Stomach (tissue), 9 donors: ENCODE measurements around the gene PDGFRB. TPM values are rescaled to one million over a fixed set of nuclear protein-coding genes. Genes with fewer than 3 reads are reported as not detected.
A peak's percentile ranks its signal among the peaks of the same experiment; 100 is the strongest.

Experiments used
- DNase-seq, 2 donors: peaks; one replicate each; pipeline versions ENCODE4 v3.0.0 to v3.0.0-alpha.2; 2013 to 2019
- H3K27ac ChIP-seq, 5 donors: fragments of 200-600 bp in 4 of 5; sonication (generic) in 4 of 5; one replicate each; pipeline ENCODE4 v1.5.1; 2013 to 2019; ENCODE audit warnings: mild to moderate bottlenecking in 1 of 5, moderate library complexity in 1 of 5
- H3K27me3 ChIP-seq, 3 donors: fragments of 200-600 bp; sonication (generic); one replicate each; pipeline ENCODE4 v1.5.1; 2017 to 2019; ENCODE audit warnings: mixed run types in 1 of 3
- H3K36me3 ChIP-seq, 4 donors: fragments of 200-600 bp; sonication (generic); 1 replicate in 3 of 4; 2 replicates in 1 of 4; pipeline ENCODE4 v1.5.1; 2016 to 2019
- H3K4me1 ChIP-seq, 4 donors: fragments of 200-600 bp; sonication (generic); one replicate each; pipeline ENCODE4 v1.5.1; 2016 to 2019
- H3K4me3 ChIP-seq, 4 donors: fragments of 200-600 bp; sonication (generic) in 3 of 4; one replicate each; pipeline ENCODE4 v1.5.1; 2016 to 2019; ENCODE audit warnings: mild to moderate bottlenecking in 1 of 4
- H3K9me3 ChIP-seq, 4 donors: fragments of 200-600 bp; sonication (generic); one replicate each; pipeline ENCODE4 v1.5.1; 2016 to 2019
- CTCF ChIP-seq, 7 experiments: fragments of 450-650 bp in 4 of 7; fragments of 200-600 bp in 3 of 7; sonication (generic) in 3 of 7; IDR thresholded peaks; one replicate each; pipeline ENCODE4 v1.5.1; 2016 to 2019; ENCODE audit warnings: antibody characterized with exemption in 7 of 7, control low read depth in 2 of 7, mild to moderate bottlenecking in 1 of 7
- EP300 ChIP-seq: sonication (generic); formaldehyde crosslinking; IDR thresholded peaks from one replicate; pipeline ENCODE4 v1.6.1; 2017; ENCODE audit warnings: antibody characterized with exemption
- POLR2A ChIP-seq, 4 donors: fragments of 450-650 bp; IDR thresholded peaks; one replicate each; pipeline ENCODE4 v1.6.1; 2016; ENCODE audit warnings: antibody characterized with exemption in 4 of 4, control low read depth in 2 of 4, mild to moderate bottlenecking in 1 of 4, moderate library complexity in 1 of 4
- POLR2AphosphoS5 ChIP-seq, 3 donors: sonication (generic); formaldehyde crosslinking; IDR thresholded peaks; one replicate each; pipeline ENCODE4 v1.6.1; 2016; ENCODE audit warnings: antibody characterized with exemption in 3 of 3
- WGBS, 5 donors: extraction: QIAGEN DNeasy Blood & Tissue Kit in 3 of 5; methylation state at CpG; one replicate each; pipeline versions ENCODE4 v1.1.5 to v1.1.7; 2013 to 2018; 5-methylcytosine and 5-hydroxymethylcytosine counted together
- intact Hi-C: fragments of 100-400 bp; cut with DNase I; formaldehyde crosslinking; loops from one replicate; pipeline ENCODE4 v1.15.1; 2023; ENCODE audit warnings: low total_unique reads
- polyA plus RNA-seq, 3 donors: library from polyadenylated mRNA; stranded (reverse); fragments of 200-250 nt; gene quantifications; one replicate each; pipeline ENCODE4 v1.2.3, GENCODE V29; 2013
- total RNA-seq, 5 donors: library from RNA; depleted of rRNA; stranded (reverse); fragments of >200 nt; gene quantifications; one replicate each; pipeline versions ENCODE4 v1.1.0 to v1.2.3, GENCODE V29; 2014 to 2016
- donor health status: healthy with polysubstance abuse.
- donor health status: Bipolar disorder and iron deficiency.
- donor health status: healthy.

PDGFRB gene
- total and polyA plus RNA-seq, 8 donors, result 4.7 to 71.2 (median 34.6) TPM

- Histone ChIP-seq H3K9me3 (no peaks in the 10 kb centered on the region), H3K27ac (peak overlapping the region in 4 of 5 donors; percentile 7 to 85 (median 82)), H3K4me1 (peaks cover 34 to 53% (median 42%) of the 10 kb centered on the region in 4 donors), H3K4me3 (no peak overlapping the region), H3K27me3 (no peaks in the 10 kb centered on the region), H3K36me3 (peaks cover 0 to 23% (median 9%) of the 10 kb centered on the region in 4 donors)
- intact Hi-C loops, result no loop called here
- WGBS, 5 donors, result 84 to 97% (median 85%) methylated on average over 14 to 21 of the region's 21 CpGs
- TF ChIP-seq POLR2A (IDR thresholded peaks at IDR 0.05) (no peak), POLR2AphosphoS5 (IDR thresholded peaks at IDR 0.05) (no peak), EP300 (no peak), CTCF (IDR thresholded peaks at IDR 0.05) (no peak)
- no peak for DNase-seq
Observed at GRCh38 chr5:150135557-150136304, 19.9 kb downstream of the PDGFRB start.

DNA sequence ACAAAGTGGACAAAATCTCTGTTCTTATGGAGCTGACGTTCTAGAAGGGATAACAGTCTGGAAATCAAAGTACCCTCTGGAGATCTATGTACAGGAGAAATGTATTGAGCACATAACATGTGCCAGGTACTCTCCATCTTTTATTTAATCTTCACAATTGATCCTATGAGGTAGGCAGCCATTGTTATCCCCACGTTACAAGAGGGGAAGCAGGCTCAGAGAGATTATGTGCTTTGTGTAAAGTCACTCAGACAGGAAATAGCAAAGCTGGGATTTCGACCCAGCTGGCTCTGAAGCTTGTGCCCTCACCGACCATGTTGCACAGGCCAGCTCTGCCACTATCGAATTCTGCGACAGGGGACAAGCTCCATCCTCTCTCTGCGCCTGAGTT lies 21.5 kb downstream of the PDGFRB start:
- Histone ChIP-seq H3K9me3 (no peaks in the 10 kb centered on the region), H3K36me3 (peaks cover 3 to 33% (median 16%) of the 10 kb centered on the region in 4 donors), H3K27ac (peak overlapping the region in 1 of 5 donors; percentile 7), H3K4me3 (no peak overlapping the region), H3K27me3 (no peaks in the 10 kb centered on the region), H3K4me1 (peaks cover 34 to 50% (median 38%) of the 10 kb centered on the region in 4 donors)
- DNase-seq, result no peak
- TF ChIP-seq CTCF (IDR thresholded peaks at IDR 0.05) (no peak), POLR2A (IDR thresholded peaks at IDR 0.05) (no peak), EP300 (no peak), POLR2AphosphoS5 (IDR thresholded peaks at IDR 0.05) (no peak)
- 53 to 63% (median 59%) methylated on average over 7 of the region's 7 CpGs for WGBS, 5 donors
- intact Hi-C loops, result loop anchor here (5.0 kb wide), 1 partner anchor 83 kb away; no protein-coding TSS in a partner anchor

GRCh38 chr5:150133581-150134197 lies 22.0 kb downstream of the PDGFRB start:
- 73 to 82% (median 76%) methylated on average over 9 to 16 of the region's 16 CpGs for WGBS, 5 donors
- intact Hi-C loops, result loop anchor here (5.0 kb wide), 1 partner anchor 84 kb away; no protein-coding TSS in a partner anchor
- Histone ChIP-seq H3K27me3 (no peaks in the 10 kb centered on the region), H3K9me3 (no peaks in the 10 kb centered on the region), H3K4me1 (peaks cover 29 to 45% (median 33%) of the 10 kb centered on the region in 4 donors), H3K27ac (no peak overlapping the region), H3K36me3 (peaks cover 3 to 37% (median 21%) of the 10 kb centered on the region in 4 donors), H3K4me3 (no peak overlapping the region)
- DNase-seq, result no peak
- TF ChIP-seq POLR2A (IDR thresholded peaks at IDR 0.05), result no peak
- TF ChIP-seq EP300, result no peak
- no peak for TF ChIP-seq CTCF (IDR thresholded peaks at IDR 0.05)
- no peak for TF ChIP-seq POLR2AphosphoS5 (IDR thresholded peaks at IDR 0.05)

- WGBS, 5 donors, result 86 to 91% (median 89%) methylated on average over 14 to 22 of the region's 22 CpGs
Observed at GRCh38 chr5:150132740-150133139, 22.9 kb downstream of the PDGFRB start.

More at GRCh38 chr5:150132740-150133139, 22.9 kb downstream of the PDGFRB start:
- Histone ChIP-seq H3K27me3 (no peaks in the 10 kb centered on the region), H3K36me3 (peaks cover 3 to 42% (median 22%) of the 10 kb centered on the region in 4 donors), H3K27ac (peak overlapping the region in 3 of 5 donors; percentile 5 to 20 (median 13)), H3K4me1 (peaks cover 20 to 36% (median 24%) of the 10 kb centered on the region in 4 donors), H3K9me3 (no peaks in the 10 kb centered on the region), H3K4me3 (no peak overlapping the region)
- no peak for DNase-seq
- TF ChIP-seq CTCF (IDR thresholded peaks at IDR 0.05) (no peak), POLR2A (IDR thresholded peaks at IDR 0.05) (no peak), POLR2AphosphoS5 (IDR thresholded peaks at IDR 0.05) (no peak), EP300 (no peak)
- intact Hi-C loops, result loop anchor here (5.0 kb wide), 1 partner anchor 85 kb away; no protein-coding TSS in a partner anchor
